PC-3 (cell line): ENCODE measurements around the gene TARS2.

Experiments used
- CTCF ChIP-seq: fragments of 300-600 bp; sonication (generic); conservative IDR thresholded peaks from 2 replicates; pipeline ENCODE4 v1.5.1; 2017; ENCODE audit warnings: antibody characterized with exemption, low read depth, mild to moderate bottlenecking, low read length
- EZH2 ChIP-seq: fragments of 300-600 bp; sonication (generic); IDR thresholded peaks from one replicate; pipeline ENCODE4 v1.6.1; 2017; ENCODE audit warnings: antibody characterized with exemption, mild to moderate bottlenecking, low read length; ENCODE audit not compliant: unreplicated experiment

- TF ChIP-seq CTCF (no peak), EZH2 (no peak)
Measured at GRCh38 chr1:150456146-150456647, 31.0 kb upstream of the TARS2 start.
